ENCODE results near the gene FOLR2.

- TF ChIP-seq POLR2A (IDR thresholded peaks at IDR 0.05; ENCODE audit: low read depth, low read length) (no peak), SPI1 (IDR thresholded peaks at IDR 0.05; ENCODE audit: low read depth, low read length) (no peak)
These were observed 28.0 kb downstream of the FOLR2 start for GRCh38 chr11:72244361-72245262.

Data from GM12891 (cell line).